PC-9 (cell line): ENCODE measurements around the gene ACSF2.

Experiments used
- EZH2 ChIP-seq: fragments of 200-600 bp; sonication (generic); IDR thresholded peaks from 2 replicates; pipeline ENCODE4 v1.8.0; 2017; ENCODE audit warnings: antibody characterized with exemption, low read depth
- TF ChIP-seq, protein P1 (sequence below): fragments of 200-600 bp; sonication (generic); conservative IDR thresholded peaks from 2 replicates; pipeline ENCODE4 v1.6.1; 2017; ENCODE audit warnings: mixed run types, antibody characterized with exemption, mild to moderate bottlenecking, moderate library complexity

DNA sequence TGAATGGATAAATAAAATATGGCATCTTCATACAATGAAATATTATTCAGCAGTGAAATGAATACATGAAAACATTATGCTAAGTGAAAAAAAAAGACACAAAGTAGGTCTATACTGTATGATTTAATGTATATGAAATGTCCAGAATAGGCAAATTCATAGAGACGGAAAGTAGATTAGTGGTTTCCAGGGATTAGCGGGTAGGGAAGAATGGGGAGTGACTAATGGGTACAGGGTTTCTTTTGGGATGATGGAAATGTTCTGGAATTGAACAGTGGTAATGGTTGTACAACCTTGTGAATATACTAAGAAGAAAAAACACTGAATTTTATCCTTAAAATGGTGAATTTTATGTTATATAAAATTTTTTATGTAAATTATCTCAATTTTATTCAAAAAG lies 73.7 kb downstream of the ACSF2 start:
- TF ChIP-seq, protein P1, sequence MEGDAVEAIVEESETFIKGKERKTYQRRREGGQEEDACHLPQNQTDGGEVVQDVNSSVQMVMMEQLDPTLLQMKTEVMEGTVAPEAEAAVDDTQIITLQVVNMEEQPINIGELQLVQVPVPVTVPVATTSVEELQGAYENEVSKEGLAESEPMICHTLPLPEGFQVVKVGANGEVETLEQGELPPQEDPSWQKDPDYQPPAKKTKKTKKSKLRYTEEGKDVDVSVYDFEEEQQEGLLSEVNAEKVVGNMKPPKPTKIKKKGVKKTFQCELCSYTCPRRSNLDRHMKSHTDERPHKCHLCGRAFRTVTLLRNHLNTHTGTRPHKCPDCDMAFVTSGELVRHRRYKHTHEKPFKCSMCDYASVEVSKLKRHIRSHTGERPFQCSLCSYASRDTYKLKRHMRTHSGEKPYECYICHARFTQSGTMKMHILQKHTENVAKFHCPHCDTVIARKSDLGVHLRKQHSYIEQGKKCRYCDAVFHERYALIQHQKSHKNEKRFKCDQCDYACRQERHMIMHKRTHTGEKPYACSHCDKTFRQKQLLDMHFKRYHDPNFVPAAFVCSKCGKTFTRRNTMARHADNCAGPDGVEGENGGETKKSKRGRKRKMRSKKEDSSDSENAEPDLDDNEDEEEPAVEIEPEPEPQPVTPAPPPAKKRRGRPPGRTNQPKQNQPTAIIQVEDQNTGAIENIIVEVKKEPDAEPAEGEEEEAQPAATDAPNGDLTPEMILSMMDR: no peak
- no peak for TF ChIP-seq EZH2
